GM18505 (cell line): Measurements from ENCODE around the gene TSSK6.

Experiments used
- ATAC-seq: cut with Tn5 transposase; IDR thresholded peaks from one replicate; pipeline ENCODE4 v1.9.1; 2021; ENCODE audit not compliant: unreplicated experiment
- POLR2A ChIP-seq: IDR thresholded peaks from 4 replicates; pipeline ENCODE4 v1.6.1; 2011; ENCODE audit warnings: borderline replicate concordance; ENCODE audit not compliant: insufficient read depth, insufficient read length; ENCODE audit errors: extremely low read depth

Gene TSSK6

GRCh38 chr19:19530889-19531288, 15.5 kb upstream of the TSSK6 start:
- no peak for ATAC-seq
- no peak for TF ChIP-seq POLR2A

GRCh38 chr19:19530423-19530804, 15.1 kb upstream of the TSSK6 start:
- no peak for ATAC-seq

GRCh38 chr19:19529783-19530422, 14.6 kb upstream of the TSSK6 start:
- TF ChIP-seq POLR2A: no peak
- ATAC-seq: no peak

More at GRCh38 chr19:19530423-19530804, 15.1 kb upstream of the TSSK6 start:
- no peak for TF ChIP-seq POLR2A

DNA sequence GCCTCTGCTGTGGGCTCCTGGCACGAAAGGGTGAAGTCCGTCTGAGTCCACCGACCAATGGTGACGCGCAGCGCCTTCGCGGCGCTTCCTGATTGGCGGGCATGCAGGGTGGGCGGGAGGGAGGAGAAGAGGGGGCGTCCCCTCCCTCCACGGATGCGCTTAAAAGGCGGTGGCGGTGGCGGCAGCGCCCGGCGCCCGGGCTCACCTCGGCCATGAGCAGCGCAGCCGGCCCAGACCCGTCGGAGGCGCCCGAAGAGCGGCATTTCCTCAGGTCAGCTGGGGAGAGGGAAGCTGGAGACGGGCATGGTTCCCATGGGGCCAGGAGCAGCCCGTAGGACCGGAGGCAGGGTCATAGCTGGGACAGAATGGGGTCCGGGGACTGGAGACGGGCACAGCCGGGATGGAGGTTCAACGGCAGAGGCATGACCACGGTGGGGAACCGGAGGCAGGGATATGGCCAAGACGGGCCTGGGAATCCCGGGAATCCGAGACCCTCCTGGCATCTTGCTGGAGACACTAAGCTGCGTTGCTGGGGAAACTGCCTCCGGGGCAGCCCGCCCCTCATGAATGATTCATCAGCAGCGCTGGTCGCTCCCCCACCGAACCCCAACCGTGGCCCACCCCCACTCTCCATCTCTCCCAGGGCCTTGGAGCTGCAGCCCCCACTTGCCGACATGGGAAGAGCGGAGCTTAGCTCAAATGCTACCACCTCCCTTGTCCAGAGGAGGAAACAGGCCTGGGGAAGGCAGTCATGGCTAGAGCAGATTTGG, 13.6 kb upstream of the TSSK6 start, which contains the start of gene YJEFN3:
Gene YJEFN3, plus strand, starts transcription at position 191 of the 770 bp plus-strand sequence. Its CDS starts 22 bp downstream, at position 213.
- ATAC-seq: no peak
- no peak for TF ChIP-seq POLR2A

DNA sequence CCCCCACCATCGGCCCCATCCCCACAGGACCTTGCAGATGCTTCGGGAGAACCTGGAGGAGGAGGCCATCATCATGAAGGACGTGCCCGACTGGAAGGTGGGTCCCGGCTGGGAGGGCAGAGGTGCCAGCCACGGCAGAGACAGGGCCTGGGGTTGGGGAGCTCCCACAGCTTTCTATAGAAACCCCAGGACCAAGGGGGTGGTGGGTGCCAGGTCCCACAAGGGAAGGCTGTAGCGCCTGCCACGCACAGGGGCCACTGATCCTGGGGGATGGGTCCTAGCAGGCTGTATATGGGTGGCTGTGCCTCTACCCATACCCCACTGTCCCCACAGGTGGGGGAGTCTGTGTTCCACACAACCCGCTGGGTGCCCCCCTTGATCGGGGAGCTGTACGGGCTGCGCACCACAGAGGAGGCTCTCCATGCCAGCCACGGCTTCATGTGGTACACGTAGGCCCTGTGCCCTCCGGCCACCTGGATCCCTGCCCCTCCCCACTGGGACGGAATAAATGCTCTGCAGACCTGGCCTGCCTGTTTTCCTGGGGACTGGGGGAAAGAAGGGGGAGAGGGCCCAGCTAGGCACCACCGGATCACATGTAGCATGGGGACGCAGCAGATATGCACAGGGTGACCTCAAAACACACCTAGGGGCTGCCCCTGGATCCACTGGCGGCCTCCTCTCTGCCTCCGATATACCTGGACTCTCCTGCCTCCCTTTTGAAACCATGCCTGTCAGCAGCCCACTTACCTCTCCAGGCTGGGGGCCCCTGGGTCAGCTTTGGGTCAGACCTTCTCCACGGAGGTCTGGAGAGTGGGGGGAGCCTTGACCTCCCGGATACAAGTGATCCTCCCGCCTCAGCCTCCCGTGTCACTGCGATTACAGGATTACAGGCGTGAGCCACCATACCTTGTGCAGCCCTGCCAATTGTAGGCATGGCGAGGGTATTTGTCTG, 12.6 kb upstream of the TSSK6 start:
- no peak for TF ChIP-seq POLR2A
- ATAC-seq: no peak

GRCh38 chr19:19527371-19527656, 12.0 kb upstream of the TSSK6 start:
- ATAC-seq: no peak
- TF ChIP-seq POLR2A: no peak

DNA sequence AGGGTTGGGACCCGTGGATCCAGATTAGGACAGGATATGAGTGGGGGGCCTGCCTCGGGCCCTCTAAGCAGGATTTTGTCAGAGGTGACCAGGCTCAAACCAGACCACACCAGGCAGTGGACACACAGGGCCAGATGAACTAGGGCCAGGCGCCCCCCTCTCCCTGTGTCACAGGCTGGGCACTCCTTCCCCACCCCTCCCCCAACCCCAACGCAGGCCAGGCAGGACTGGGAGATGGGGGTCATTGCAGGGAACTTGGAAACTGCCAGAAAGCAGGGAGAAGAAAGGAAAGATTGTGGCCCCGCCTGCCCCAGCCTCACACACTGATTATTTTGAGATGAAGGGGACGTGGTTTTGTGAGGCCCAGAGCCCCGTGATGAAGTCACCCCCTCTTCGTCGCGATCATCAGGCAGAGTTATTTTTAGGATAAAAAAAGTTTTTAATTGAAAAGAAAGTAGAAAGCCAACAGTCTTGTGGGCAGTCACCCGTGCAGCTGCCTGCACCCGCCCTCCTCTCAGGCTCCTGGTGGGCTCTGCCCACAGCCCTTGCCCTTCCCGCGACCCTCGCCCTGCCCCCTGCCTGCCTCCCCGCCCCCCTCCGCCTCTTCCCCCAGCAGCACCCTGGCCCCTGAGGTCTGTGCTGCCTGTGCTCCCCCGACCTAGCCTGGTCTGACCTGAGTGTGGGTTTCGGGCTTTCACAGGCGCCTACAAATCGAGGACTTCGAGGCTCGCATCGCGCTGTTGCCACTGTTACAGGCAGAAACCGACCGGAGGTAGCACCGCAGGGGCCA, 11.4 kb upstream of the TSSK6 start:
- no peak for ATAC-seq
- no peak for TF ChIP-seq POLR2A

- ATAC-seq: no peak
- no peak for TF ChIP-seq POLR2A
Observed at GRCh38 chr19:19525611-19526380, 10.4 kb upstream of the TSSK6 start.

DNA sequence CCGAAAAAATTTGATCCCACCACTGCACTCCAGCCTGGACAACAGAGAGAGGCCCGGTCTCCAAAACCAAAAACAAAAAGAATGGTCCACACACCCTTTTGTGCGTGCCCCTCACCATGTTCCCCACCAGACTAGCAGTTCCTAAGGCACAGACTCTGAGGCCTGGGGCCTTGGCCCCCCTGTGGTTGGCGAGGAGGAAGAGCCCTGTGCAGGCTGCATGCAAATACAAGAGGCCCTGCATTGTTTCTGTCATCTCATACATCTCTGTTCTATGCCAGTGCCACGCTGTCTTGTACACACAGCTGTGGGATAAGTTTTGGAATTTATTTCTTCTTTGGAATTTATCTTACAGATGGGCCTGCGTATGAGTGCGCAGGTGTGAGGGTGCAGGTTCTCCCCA, 8.7 kb upstream of the TSSK6 start:
- no peak for ATAC-seq
- TF ChIP-seq POLR2A: no peak

GRCh38 chr19:19523177-19523576, 7.8 kb upstream of the TSSK6 start:
- ATAC-seq: no peak
- no peak for TF ChIP-seq POLR2A

GRCh38 chr19:19520989-19521388, 5.6 kb upstream of the TSSK6 start:
- no peak for TF ChIP-seq POLR2A
- no peak for ATAC-seq

GRCh38 chr19:19517235-19517619, 1.9 kb upstream of the TSSK6 start:
- no peak for TF ChIP-seq POLR2A
- ATAC-seq: no peak
